Measurements from ENCODE around the gene MEN1. TPM values are rescaled to one million over a fixed set of nuclear protein-coding genes. Genes with fewer than 3 reads are reported as not detected.

MEN1 gene
- total and polyA plus RNA-seq, 7 experiments from 2014 or later: 25.7 to 54.9 (median 38.0) TPM

GRCh38 chr11:64834723-64835615, 24.6 kb upstream of the MEN1 start:
- ChIA-PET POLR2A (interaction anchor here (1.1 kb wide), 1 partner anchor 44 kb away, joined by 4 read pairs; no protein-coding TSS in a partner anchor), CTCF (interaction anchor here (0.8 kb wide), 1 partner anchor 10 kb away, joined by 5 read pairs; the partner anchor contains the start of gene CDC42BPG)
- H3K4me3 Mint-ChIP-seq: no peak overlapping the region
- H3K4me3 ChIP-seq (ENCODE audit: low read length): no peak overlapping the region
- intact Hi-C loops (cut with micrococcal nuclease): no loop called here
- no peaks in the 10 kb centered on the region for H3K4me1 Mint-ChIP-seq
- DNase-seq (peak in 1 of 9 donors; percentile 3), ATAC-seq (no peak)
- H3K27me3 Mint-ChIP-seq: no peaks in the 10 kb centered on the region
- H3K4me1 ChIP-seq (ENCODE audit: control insufficient read depth in 2 of 2, insufficient read depth in 2 of 2, low read length in 2 of 2): no peaks in the 10 kb centered on the region
- H3K36me3 ChIP-seq (ENCODE audit: control insufficient read depth in 2 of 3, insufficient read depth in 3 of 3, low read length in 3 of 3): peaks cover 0 to 83% (median 0%) of the 10 kb centered on the region in 3 experiments
- no peaks in the 10 kb centered on the region for H3K9me3 ChIP-seq (ENCODE audit: control insufficient read depth in 2 of 3, low read length in 3 of 3)
- no peaks in the 10 kb centered on the region for H3K9me3 Mint-ChIP-seq
- H3K27me3 ChIP-seq (ENCODE audit: control insufficient read depth in 2 of 2, insufficient read depth in 2 of 2, low read length in 2 of 2): no peaks in the 10 kb centered on the region
- H3K27ac ChIP-seq (ENCODE audit: low read depth, low read length): no peak overlapping the region
- peaks cover 0 to 5% (median 0%) of the 10 kb centered on the region in 5 donors for H3K36me3 Mint-ChIP-seq
- no peak overlapping the region for H3K27ac Mint-ChIP-seq

GRCh38 chr11:64834031-64834722, 23.8 kb upstream of the MEN1 start:
- CTCF ChIA-PET: interaction anchor here (0.8 kb wide), 1 partner anchor 10 kb away, joined by 5 read pairs; the partner anchor contains the start of gene CDC42BPG
- Histone ChIP-seq H3K27me3 (ENCODE audit: control insufficient read depth in 2 of 2, insufficient read depth in 2 of 2, low read length in 2 of 2) (no peaks in the 10 kb centered on the region), H3K36me3 (ENCODE audit: control insufficient read depth in 2 of 3, insufficient read depth in 3 of 3, low read length in 3 of 3) (peaks cover 0 to 83% (median 0%) of the 10 kb centered on the region in 3 experiments), H3K27ac (ENCODE audit: low read depth, low read length) (no peak overlapping the region), H3K4me1 (ENCODE audit: control insufficient read depth in 2 of 2, insufficient read depth in 2 of 2, low read length in 2 of 2) (no peaks in the 10 kb centered on the region), H3K4me3 (ENCODE audit: low read length) (no peak overlapping the region), H3K9me3 (ENCODE audit: control insufficient read depth in 2 of 3, low read length in 3 of 3) (no peaks in the 10 kb centered on the region)
- no peak overlapping the region for H3K4me3 Mint-ChIP-seq
- no peaks in the 10 kb centered on the region for H3K9me3 Mint-ChIP-seq
- intact Hi-C loops (cut with micrococcal nuclease): no loop called here
- ATAC-seq (no peak), DNase-seq (peak in 1 of 9 donors; percentile 3)
- no peak overlapping the region for H3K27ac Mint-ChIP-seq
- no peaks in the 10 kb centered on the region for H3K27me3 Mint-ChIP-seq
- POLR2A ChIA-PET: interaction anchor here (0.6 to 1.1 kb wide), 2 partner anchors 43 to 109 kb away, joined by 3 to 4 read pairs; no protein-coding TSS in a partner anchor
- peaks cover 0 to 5% (median 0%) of the 10 kb centered on the region in 5 donors for H3K36me3 Mint-ChIP-seq
- no peaks in the 10 kb centered on the region for H3K4me1 Mint-ChIP-seq

- no peak overlapping the region for H3K27ac ChIP-seq (ENCODE audit: low read depth, low read length)
- Mint-ChIP-seq H3K4me1 (no peaks in the 10 kb centered on the region), H3K4me3 (no peak overlapping the region), H3K36me3 (peaks cover 0 to 5% (median 0%) of the 10 kb centered on the region in 5 donors), H3K27ac (no peak overlapping the region), H3K27me3 (no peaks in the 10 kb centered on the region), H3K9me3 (no peaks in the 10 kb centered on the region)
- no peaks in the 10 kb centered on the region for H3K27me3 ChIP-seq (ENCODE audit: control insufficient read depth in 2 of 2, insufficient read depth in 2 of 2, low read length in 2 of 2)
- peaks cover 0 to 81% (median 0%) of the 10 kb centered on the region in 3 experiments for H3K36me3 ChIP-seq (ENCODE audit: control insufficient read depth in 2 of 3, insufficient read depth in 3 of 3, low read length in 3 of 3)
- no peak for ATAC-seq
- no peak overlapping the region for H3K4me3 ChIP-seq (ENCODE audit: low read length)
- POLR2A ChIA-PET: interaction anchor here (0.5 to 1.1 kb wide), 4 partner anchors 24 to 108 kb away, joined by 3 to 4 read pairs (median 3); no protein-coding TSS in a partner anchor
- DNase-seq: peak in 1 of 9 donors; percentile 7
- intact Hi-C loops (cut with micrococcal nuclease): no loop called here
- no peaks in the 10 kb centered on the region for H3K4me1 ChIP-seq (ENCODE audit: control insufficient read depth in 2 of 2, insufficient read depth in 2 of 2, low read length in 2 of 2)
- CTCF ChIA-PET: no interaction called here
- no peaks in the 10 kb centered on the region for H3K9me3 ChIP-seq (ENCODE audit: control insufficient read depth in 2 of 3, low read length in 3 of 3)
Measured at GRCh38 chr11:64833509-64833908, 23.2 kb upstream of the MEN1 start.

- Histone ChIP-seq H3K4me1 (ENCODE audit: control insufficient read depth in 2 of 2, insufficient read depth in 2 of 2, low read length in 2 of 2) (no peaks in the 10 kb centered on the region), H3K36me3 (ENCODE audit: control insufficient read depth in 2 of 3, insufficient read depth in 3 of 3, low read length in 3 of 3) (peaks cover 0 to 80% (median 0%) of the 10 kb centered on the region in 3 experiments), H3K27me3 (ENCODE audit: control insufficient read depth in 2 of 2, insufficient read depth in 2 of 2, low read length in 2 of 2) (no peaks in the 10 kb centered on the region), H3K27ac (ENCODE audit: low read depth, low read length) (no peak overlapping the region), H3K4me3 (ENCODE audit: low read length) (no peak overlapping the region), H3K9me3 (ENCODE audit: control insufficient read depth in 2 of 3, low read length in 3 of 3) (no peaks in the 10 kb centered on the region)
- DNase-seq (no peak), ATAC-seq (no peak)
- H3K36me3 Mint-ChIP-seq: peaks cover 0 to 5% (median 0%) of the 10 kb centered on the region in 5 donors
- no peak overlapping the region for H3K27ac Mint-ChIP-seq
- H3K4me3 Mint-ChIP-seq: no peak overlapping the region
- no peaks in the 10 kb centered on the region for H3K9me3 Mint-ChIP-seq
- ChIA-PET CTCF (no interaction called here), POLR2A (interaction anchor here (0.5 to 1.0 kb wide), 2 partner anchors 24 to 108 kb away, joined by 3 read pairs; no protein-coding TSS in a partner anchor)
- no peaks in the 10 kb centered on the region for H3K4me1 Mint-ChIP-seq
- no peaks in the 10 kb centered on the region for H3K27me3 Mint-ChIP-seq
- intact Hi-C loops (cut with micrococcal nuclease): no loop called here
Measured at GRCh38 chr11:64833198-64833502, 22.8 kb upstream of the MEN1 start.

GRCh38 chr11:64832467-64833197, 22.3 kb upstream of the MEN1 start:
- no peak overlapping the region for H3K4me3 ChIP-seq (ENCODE audit: low read length)
- H3K4me1 ChIP-seq (ENCODE audit: control insufficient read depth in 2 of 2, insufficient read depth in 2 of 2, low read length in 2 of 2): no peaks in the 10 kb centered on the region
- Mint-ChIP-seq H3K27ac (no peak overlapping the region), H3K27me3 (no peaks in the 10 kb centered on the region), H3K9me3 (no peaks in the 10 kb centered on the region), H3K4me1 (no peaks in the 10 kb centered on the region), H3K4me3 (no peak overlapping the region), H3K36me3 (peaks cover 0 to 9% (median 0%) of the 10 kb centered on the region in 5 donors)
- peak; percentile 10 for ATAC-seq
- no peaks in the 10 kb centered on the region for H3K9me3 ChIP-seq (ENCODE audit: control insufficient read depth in 2 of 3, low read length in 3 of 3)
- peaks cover 0 to 78% (median 0%) of the 10 kb centered on the region in 3 experiments for H3K36me3 ChIP-seq (ENCODE audit: control insufficient read depth in 2 of 3, insufficient read depth in 3 of 3, low read length in 3 of 3)
- no peaks in the 10 kb centered on the region for H3K27me3 ChIP-seq (ENCODE audit: control insufficient read depth in 2 of 2, insufficient read depth in 2 of 2, low read length in 2 of 2)
- intact Hi-C loops (cut with micrococcal nuclease): no loop called here
- ChIA-PET CTCF (no interaction called here), POLR2A (interaction anchor here (0.5 to 1.0 kb wide), 2 partner anchors 23 to 108 kb away, joined by 3 read pairs; no protein-coding TSS in a partner anchor)
- no peak overlapping the region for H3K27ac ChIP-seq (ENCODE audit: low read depth, low read length)
- peak in 1 of 9 donors; percentile 3 for DNase-seq

GRCh38 chr11:64831411-64831891, 21.1 kb upstream of the MEN1 start:
- H3K27me3 ChIP-seq (ENCODE audit: control insufficient read depth in 2 of 2, insufficient read depth in 2 of 2, low read length in 2 of 2): no peaks in the 10 kb centered on the region
- peak in 1 of 9 donors; percentile 5 for DNase-seq
- POLR2A ChIA-PET: no interaction called here

More at GRCh38 chr11:64831411-64831891, 21.1 kb upstream of the MEN1 start:
- H3K9me3 ChIP-seq (ENCODE audit: control insufficient read depth in 2 of 3, low read length in 3 of 3): no peaks in the 10 kb centered on the region
- intact Hi-C loops (cut with micrococcal nuclease): no loop called here
- Mint-ChIP-seq H3K36me3 (peaks cover 0 to 11% (median 0%) of the 10 kb centered on the region in 5 donors), H3K4me3 (no peak overlapping the region), H3K9me3 (no peaks in the 10 kb centered on the region), H3K4me1 (no peaks in the 10 kb centered on the region), H3K27ac (no peak overlapping the region), H3K27me3 (no peaks in the 10 kb centered on the region)
- ATAC-seq: no peak
- H3K36me3 ChIP-seq (ENCODE audit: control insufficient read depth in 2 of 3, insufficient read depth in 3 of 3, low read length in 3 of 3): peaks cover 0 to 82% (median 0%) of the 10 kb centered on the region in 3 experiments
- no peaks in the 10 kb centered on the region for H3K4me1 ChIP-seq (ENCODE audit: control insufficient read depth in 2 of 2, insufficient read depth in 2 of 2, low read length in 2 of 2)
- no peak overlapping the region for H3K4me3 ChIP-seq (ENCODE audit: low read length)
- no peak overlapping the region for H3K27ac ChIP-seq (ENCODE audit: low read depth, low read length)
- CTCF ChIA-PET: no interaction called here
